Stomach (tissue), 9 donors: Measurements from ENCODE around the gene ADCY10. TPM values are rescaled to one million over a fixed set of nuclear protein-coding genes. Genes with fewer than 3 reads are reported as not detected.
A peak's percentile ranks its signal among the peaks of the same experiment; 100 is the strongest.

Source experiments
- DNase-seq, 2 donors: peaks; one replicate each; pipeline versions ENCODE4 v3.0.0 to v3.0.0-alpha.2; 2013 to 2019
- H3K27ac ChIP-seq, 5 donors: fragments of 200-600 bp in 4 of 5; sonication (generic) in 4 of 5; one replicate each; pipeline ENCODE4 v1.5.1; 2013 to 2019; ENCODE audit warnings: mild to moderate bottlenecking in 1 of 5, moderate library complexity in 1 of 5
- H3K27me3 ChIP-seq, 3 donors: fragments of 200-600 bp; sonication (generic); one replicate each; pipeline ENCODE4 v1.5.1; 2017 to 2019; ENCODE audit warnings: mixed run types in 1 of 3
- H3K36me3 ChIP-seq, 4 donors: fragments of 200-600 bp; sonication (generic); 1 replicate in 3 of 4; 2 replicates in 1 of 4; pipeline ENCODE4 v1.5.1; 2016 to 2019
- H3K4me1 ChIP-seq, 4 donors: fragments of 200-600 bp; sonication (generic); one replicate each; pipeline ENCODE4 v1.5.1; 2016 to 2019
- H3K4me3 ChIP-seq, 4 donors: fragments of 200-600 bp; sonication (generic) in 3 of 4; one replicate each; pipeline ENCODE4 v1.5.1; 2016 to 2019; ENCODE audit warnings: mild to moderate bottlenecking in 1 of 4
- H3K9me3 ChIP-seq, 4 donors: fragments of 200-600 bp; sonication (generic); one replicate each; pipeline ENCODE4 v1.5.1; 2016 to 2019
- CTCF ChIP-seq, 7 experiments: fragments of 450-650 bp in 4 of 7; fragments of 200-600 bp in 3 of 7; sonication (generic) in 3 of 7; IDR thresholded peaks; one replicate each; pipeline ENCODE4 v1.5.1; 2016 to 2019; ENCODE audit warnings: antibody characterized with exemption in 7 of 7, control low read depth in 2 of 7, mild to moderate bottlenecking in 1 of 7
- EP300 ChIP-seq: sonication (generic); formaldehyde crosslinking; IDR thresholded peaks from one replicate; pipeline ENCODE4 v1.6.1; 2017; ENCODE audit warnings: antibody characterized with exemption
- POLR2A ChIP-seq, 4 donors: fragments of 450-650 bp; IDR thresholded peaks; one replicate each; pipeline ENCODE4 v1.6.1; 2016; ENCODE audit warnings: antibody characterized with exemption in 4 of 4, control low read depth in 2 of 4, mild to moderate bottlenecking in 1 of 4, moderate library complexity in 1 of 4
- POLR2AphosphoS5 ChIP-seq, 3 donors: sonication (generic); formaldehyde crosslinking; IDR thresholded peaks; one replicate each; pipeline ENCODE4 v1.6.1; 2016; ENCODE audit warnings: antibody characterized with exemption in 3 of 3
- WGBS, 5 donors: extraction: QIAGEN DNeasy Blood & Tissue Kit in 3 of 5; methylation state at CpG; one replicate each; pipeline versions ENCODE4 v1.1.5 to v1.1.7; 2013 to 2018; 5-methylcytosine and 5-hydroxymethylcytosine counted together
- intact Hi-C: fragments of 100-400 bp; cut with DNase I; formaldehyde crosslinking; loops from one replicate; pipeline ENCODE4 v1.15.1; 2023; ENCODE audit warnings: low total_unique reads
- polyA plus RNA-seq, 3 donors: library from polyadenylated mRNA; stranded (reverse); fragments of 200-250 nt; gene quantifications; one replicate each; pipeline ENCODE4 v1.2.3, GENCODE V29; 2013
- total RNA-seq, 5 donors: library from RNA; depleted of rRNA; stranded (reverse); fragments of >200 nt; gene quantifications; one replicate each; pipeline versions ENCODE4 v1.1.0 to v1.2.3, GENCODE V29; 2014 to 2016
- donor health status: healthy with polysubstance abuse.
- donor health status: Bipolar disorder and iron deficiency.
- donor health status: healthy.

ADCY10 gene
- total and polyA plus RNA-seq, 8 donors, result 0.60 TPM; not detected in 7

GRCh38 chr1:167799747-167800146, 114.2 kb downstream of the ADCY10 start:
- intact Hi-C loops, result loop anchor here (10.0 kb wide), 1 partner anchor 65 kb away; no protein-coding TSS in a partner anchor
- no peak for TF ChIP-seq CTCF (IDR thresholded peaks at IDR 0.05)

GRCh38 chr1:167798952-167799351, 115.0 kb downstream of the ADCY10 start:
- 79 to 90% (median 87%) methylated on average over 4 of the region's 4 CpGs for WGBS, 5 donors
- DNase-seq, result no peak
- no peaks in the 10 kb centered on the region for H3K9me3 ChIP-seq
- no peaks in the 10 kb centered on the region for H3K36me3 ChIP-seq
- intact Hi-C loops, result loop anchor here (10.0 kb wide), 1 partner anchor 64 kb away; no protein-coding TSS in a partner anchor
- no peaks in the 10 kb centered on the region for H3K27me3 ChIP-seq
- peaks cover 5 to 35% (median 28%) of the 10 kb centered on the region in 4 donors for H3K4me1 ChIP-seq
- H3K27ac ChIP-seq, result no peak overlapping the region
- TF ChIP-seq POLR2A (IDR thresholded peaks at IDR 0.05) (no peak), EP300 (no peak), POLR2AphosphoS5 (IDR thresholded peaks at IDR 0.05) (no peak), CTCF (IDR thresholded peaks at IDR 0.05) (no peak)
- H3K4me3 ChIP-seq, result no peak overlapping the region

More at GRCh38 chr1:167799747-167800146, 114.2 kb downstream of the ADCY10 start:
- no peak overlapping the region for H3K27ac ChIP-seq
- DNase-seq, result no peak
- no peaks in the 10 kb centered on the region for H3K27me3 ChIP-seq
- 62 to 78% (median 77%) methylated on average over 4 of the region's 4 CpGs for WGBS, 5 donors
- H3K36me3 ChIP-seq, result no peaks in the 10 kb centered on the region
- peaks cover 9 to 43% (median 28%) of the 10 kb centered on the region in 4 donors for H3K4me1 ChIP-seq
- H3K9me3 ChIP-seq, result no peaks in the 10 kb centered on the region
- H3K4me3 ChIP-seq, result no peak overlapping the region

- Histone ChIP-seq H3K36me3 (peaks cover 0 to 1% (median 0%) of the 10 kb centered on the region in 4 donors), H3K9me3 (no peaks in the 10 kb centered on the region), H3K4me3 (no peak overlapping the region), H3K27ac (peak overlapping the region in 4 of 5 donors; percentile 67 to 80 (median 74)), H3K4me1 (peaks cover 0 to 27% (median 18%) of the 10 kb centered on the region in 4 donors), H3K27me3 (no peaks in the 10 kb centered on the region)
- TF ChIP-seq POLR2A (IDR thresholded peaks at IDR 0.05) (no peak), CTCF (IDR thresholded peaks at IDR 0.05) (no peak), POLR2AphosphoS5 (IDR thresholded peaks at IDR 0.05) (peak; percentile 67 to 89 (median 79)), EP300 (no peak)
- 2 to 15% (median 13%) methylated on average over 2 of the region's 2 CpGs for WGBS, 5 donors
- intact Hi-C loops, result loop anchor here (10.0 kb wide), 1 partner anchor 62 kb away; no protein-coding TSS in a partner anchor
- peak; percentile 28 to 84 for DNase-seq
Observed at GRCh38 chr1:167797015-167797414, 116.9 kb downstream of the ADCY10 start.

- WGBS, 5 donors, result 54 to 67% (median 61%) methylated on average over 10 of the region's 10 CpGs
- peak in 1 of 2 donors; percentile 51 for DNase-seq
- H3K36me3 ChIP-seq, result peaks cover 0 to 10% (median 3%) of the 10 kb centered on the region in 4 donors
- H3K27me3 ChIP-seq, result no peaks in the 10 kb centered on the region
- H3K9me3 ChIP-seq, result no peaks in the 10 kb centered on the region
- no peak for TF ChIP-seq POLR2AphosphoS5 (IDR thresholded peaks at IDR 0.05)
- TF ChIP-seq POLR2A (IDR thresholded peaks at IDR 0.05), result no peak
- H3K4me3 ChIP-seq, result no peak overlapping the region
- peak overlapping the region; percentile 28 to 80 (median 72) for H3K27ac ChIP-seq
- H3K4me1 ChIP-seq, result peaks cover 0 to 27% (median 18%) of the 10 kb centered on the region in 4 donors
- intact Hi-C loops, result loop anchor here (10.0 kb wide), 1 partner anchor 61 kb away; no protein-coding TSS in a partner anchor
Observed at GRCh38 chr1:167795810-167796740, 117.9 kb downstream of the ADCY10 start.
